ENCODE results near the gene VASH1. TPM values are rescaled to one million over a fixed set of nuclear protein-coding genes. Genes with fewer than 3 reads are reported as not detected.

Gene VASH1
- total and polyA plus RNA-seq, 2 experiments from 2014 or later, result 0.78 to 2.8 TPM

DNA sequence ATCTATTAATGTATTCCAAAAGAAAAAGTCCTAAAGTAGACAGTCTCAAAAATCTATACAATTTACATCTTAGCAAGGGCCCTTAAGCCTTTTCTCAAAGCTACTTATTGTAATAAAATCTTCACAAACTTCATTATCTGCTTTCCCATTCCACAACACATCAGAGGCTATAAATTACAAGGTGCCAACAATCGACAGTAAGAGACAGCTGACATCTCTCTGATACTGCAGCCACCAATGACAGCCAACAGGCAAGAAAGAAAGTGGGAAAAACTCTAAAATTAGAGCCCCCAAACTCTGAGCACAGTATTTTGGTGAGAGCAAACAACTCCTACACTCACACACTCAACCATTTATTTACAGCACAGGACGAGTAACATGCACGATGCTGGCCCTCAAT, 49.3 kb downstream of the VASH1 start (continued):
- TF ChIP-seq, protein P1, sequence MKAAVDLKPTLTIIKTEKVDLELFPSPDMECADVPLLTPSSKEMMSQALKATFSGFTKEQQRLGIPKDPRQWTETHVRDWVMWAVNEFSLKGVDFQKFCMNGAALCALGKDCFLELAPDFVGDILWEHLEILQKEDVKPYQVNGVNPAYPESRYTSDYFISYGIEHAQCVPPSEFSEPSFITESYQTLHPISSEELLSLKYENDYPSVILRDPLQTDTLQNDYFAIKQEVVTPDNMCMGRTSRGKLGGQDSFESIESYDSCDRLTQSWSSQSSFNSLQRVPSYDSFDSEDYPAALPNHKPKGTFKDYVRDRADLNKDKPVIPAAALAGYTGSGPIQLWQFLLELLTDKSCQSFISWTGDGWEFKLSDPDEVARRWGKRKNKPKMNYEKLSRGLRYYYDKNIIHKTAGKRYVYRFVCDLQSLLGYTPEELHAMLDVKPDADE (IDR thresholded peaks at IDR 0.05), result no peak
- TF ChIP-seq EZH2phosphoT487 (IDR thresholded peaks at IDR 0.05; ENCODE audit: unreplicated experiment) (no peak), POLR2AphosphoS5 (IDR thresholded peaks at IDR 0.05; ENCODE audit: low read depth) (no peak), NANOG (IDR thresholded peaks at IDR 0.05; ENCODE audit: borderline replicate concordance) (no peak), CREB1 (CRISPR knock-in tag; IDR thresholded peaks at IDR 0.05; ENCODE audit: low read depth) (no peak), ZNF114 (CRISPR knock-in tag; IDR thresholded peaks at IDR 0.05) (no peak)
- TF ChIP-seq, protein P2, sequence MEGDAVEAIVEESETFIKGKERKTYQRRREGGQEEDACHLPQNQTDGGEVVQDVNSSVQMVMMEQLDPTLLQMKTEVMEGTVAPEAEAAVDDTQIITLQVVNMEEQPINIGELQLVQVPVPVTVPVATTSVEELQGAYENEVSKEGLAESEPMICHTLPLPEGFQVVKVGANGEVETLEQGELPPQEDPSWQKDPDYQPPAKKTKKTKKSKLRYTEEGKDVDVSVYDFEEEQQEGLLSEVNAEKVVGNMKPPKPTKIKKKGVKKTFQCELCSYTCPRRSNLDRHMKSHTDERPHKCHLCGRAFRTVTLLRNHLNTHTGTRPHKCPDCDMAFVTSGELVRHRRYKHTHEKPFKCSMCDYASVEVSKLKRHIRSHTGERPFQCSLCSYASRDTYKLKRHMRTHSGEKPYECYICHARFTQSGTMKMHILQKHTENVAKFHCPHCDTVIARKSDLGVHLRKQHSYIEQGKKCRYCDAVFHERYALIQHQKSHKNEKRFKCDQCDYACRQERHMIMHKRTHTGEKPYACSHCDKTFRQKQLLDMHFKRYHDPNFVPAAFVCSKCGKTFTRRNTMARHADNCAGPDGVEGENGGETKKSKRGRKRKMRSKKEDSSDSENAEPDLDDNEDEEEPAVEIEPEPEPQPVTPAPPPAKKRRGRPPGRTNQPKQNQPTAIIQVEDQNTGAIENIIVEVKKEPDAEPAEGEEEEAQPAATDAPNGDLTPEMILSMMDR (conservative IDR thresholded peaks at IDR 0.05; ENCODE audit: low read depth in 2 of 2), result no peak
- TF ChIP-seq, protein P3, sequence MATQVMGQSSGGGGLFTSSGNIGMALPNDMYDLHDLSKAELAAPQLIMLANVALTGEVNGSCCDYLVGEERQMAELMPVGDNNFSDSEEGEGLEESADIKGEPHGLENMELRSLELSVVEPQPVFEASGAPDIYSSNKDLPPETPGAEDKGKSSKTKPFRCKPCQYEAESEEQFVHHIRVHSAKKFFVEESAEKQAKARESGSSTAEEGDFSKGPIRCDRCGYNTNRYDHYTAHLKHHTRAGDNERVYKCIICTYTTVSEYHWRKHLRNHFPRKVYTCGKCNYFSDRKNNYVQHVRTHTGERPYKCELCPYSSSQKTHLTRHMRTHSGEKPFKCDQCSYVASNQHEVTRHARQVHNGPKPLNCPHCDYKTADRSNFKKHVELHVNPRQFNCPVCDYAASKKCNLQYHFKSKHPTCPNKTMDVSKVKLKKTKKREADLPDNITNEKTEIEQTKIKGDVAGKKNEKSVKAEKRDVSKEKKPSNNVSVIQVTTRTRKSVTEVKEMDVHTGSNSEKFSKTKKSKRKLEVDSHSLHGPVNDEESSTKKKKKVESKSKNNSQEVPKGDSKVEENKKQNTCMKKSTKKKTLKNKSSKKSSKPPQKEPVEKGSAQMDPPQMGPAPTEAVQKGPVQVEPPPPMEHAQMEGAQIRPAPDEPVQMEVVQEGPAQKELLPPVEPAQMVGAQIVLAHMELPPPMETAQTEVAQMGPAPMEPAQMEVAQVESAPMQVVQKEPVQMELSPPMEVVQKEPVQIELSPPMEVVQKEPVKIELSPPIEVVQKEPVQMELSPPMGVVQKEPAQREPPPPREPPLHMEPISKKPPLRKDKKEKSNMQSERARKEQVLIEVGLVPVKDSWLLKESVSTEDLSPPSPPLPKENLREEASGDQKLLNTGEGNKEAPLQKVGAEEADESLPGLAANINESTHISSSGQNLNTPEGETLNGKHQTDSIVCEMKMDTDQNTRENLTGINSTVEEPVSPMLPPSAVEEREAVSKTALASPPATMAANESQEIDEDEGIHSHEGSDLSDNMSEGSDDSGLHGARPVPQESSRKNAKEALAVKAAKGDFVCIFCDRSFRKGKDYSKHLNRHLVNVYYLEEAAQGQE (IDR thresholded peaks at IDR 0.05; ENCODE audit: unreplicated experiment), result no peak

- Histone ChIP-seq H3K36me3 (ENCODE audit: insufficient read depth) (peaks cover 12% of the 10 kb centered on the region), H3F3A (replicated peaks; ENCODE audit: low read depth) (no peaks in the 10 kb centered on the region), H2AFZ (no peak overlapping the region), H3K4me1 (ENCODE audit: insufficient read depth) (peaks cover 10% of the 10 kb centered on the region), H4K20me1 (replicated peaks; ENCODE audit: insufficient read depth) (no peaks in the 10 kb centered on the region; the same call in 1 of the 2 replicates), H3K79me2 (replicated peaks; ENCODE audit: insufficient read depth) (peaks cover 20% of the 10 kb centered on the region), H3K9me2 (ENCODE audit: insufficient read depth) (no peaks in the 10 kb centered on the region), H3K27me3 (ENCODE audit: insufficient read depth) (no peaks in the 10 kb centered on the region), H3K4me2 (no peak overlapping the region), H3K4me3 (peak overlapping the region; percentile 93; the same call in 1 of the 2 replicates), H3K27ac (ENCODE audit: low read depth) (no peak overlapping the region)
- DNase-seq (ENCODE audit: low spot score), result peak; percentile 41
- ATAC-seq, result peak; percentile 12; the same call in 2 of the 3 replicates
- Mint-ChIP-seq H3K27ac (no peak overlapping the region), H3K4me1 (peaks cover 16% of the 10 kb centered on the region), H3K9me3 (no peaks in the 10 kb centered on the region; the same call in 2 of the 3 replicates), H3K4me3 (peak overlapping the region; percentile 90), H3K27me3 (ENCODE audit: insufficient read depth, low read depth, poor library complexity) (no peaks in the 10 kb centered on the region), H3K36me3 (ENCODE audit: low read depth) (peaks cover 27% of the 10 kb centered on the region)
- TF ChIP-seq, protein P2 (conservative IDR thresholded peaks at IDR 0.05; ENCODE audit: low read depth in 2 of 2), result peak; percentile 40 to 57
- TF ChIP-seq NANOG (IDR thresholded peaks at IDR 0.05; ENCODE audit: borderline replicate concordance), result no peak
- no peak for TF ChIP-seq JUNB (IDR thresholded peaks at IDR 0.05; ENCODE audit: unreplicated experiment)
Observed at GRCh38 chr14:76810953-76811400, 49.7 kb downstream of the VASH1 start.
